Loucy (cell line): ENCODE measurements around the gene FSTL5.

Experiments used
- CTCF ChIP-seq: fragments of 200-600 bp; sonication (generic); conservative IDR thresholded peaks from 2 replicates; pipeline ENCODE4 v1.5.1; 2014; ENCODE audit warnings: mild to moderate bottlenecking, antibody characterized with exemption, low read length
- EZH2phosphoT487 ChIP-seq: fragments of 200-600 bp; IDR thresholded peaks from 2 replicates; pipeline ENCODE4 v1.6.1; 2018; ENCODE audit warnings: antibody characterized with exemption, mild to moderate bottlenecking, moderate library complexity, borderline replicate concordance

DNA sequence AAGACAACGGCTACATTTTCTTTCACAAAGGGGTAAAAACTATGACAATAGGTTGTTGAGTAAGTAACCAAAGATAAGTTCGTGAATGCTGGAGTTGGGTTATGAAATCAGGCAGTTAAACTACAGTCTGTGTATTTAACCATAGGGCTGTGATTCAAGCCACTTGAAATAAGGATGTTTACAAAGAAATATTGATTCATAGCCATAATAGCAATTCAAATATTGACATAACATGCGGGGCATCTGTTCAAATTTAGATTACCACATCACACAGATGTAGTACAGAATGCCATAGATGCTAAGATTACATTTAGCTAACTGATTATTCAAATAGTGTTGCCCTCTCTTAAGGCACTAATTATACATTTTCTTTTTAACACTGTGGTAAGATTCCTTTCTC lies 364.1 kb downstream of the FSTL5 start:
- TF ChIP-seq CTCF, result no peak
- no peak for TF ChIP-seq EZH2phosphoT487
